K562 (cell line): ENCODE measurements around the gene LTBP2. TPM values are rescaled to one million over a fixed set of nuclear protein-coding genes. Genes with fewer than 3 reads are reported as not detected.

ENCODE experiments used
- ARID1B ChIP-seq: fragments of 450-650 bp; IDR thresholded peaks from 2 replicates; pipeline ENCODE4 v1.6.1; 2016; ENCODE audit warnings: antibody characterized with exemption, mild to moderate bottlenecking, inconsistent platforms
- BCOR ChIP-seq: fragments of 450-650 bp; IDR thresholded peaks from 2 replicates; pipeline ENCODE4 v1.6.1; 2016
- CBFA2T3 ChIP-seq: fragments of 450-650 bp; IDR thresholded peaks from 2 replicates; pipeline ENCODE4 v1.6.1; 2017
- CBX3 ChIP-seq, 2 experiments: IDR thresholded peaks; 1 replicate in 1 of 2; 2 replicates in 1 of 2; pipeline ENCODE4 v1.6.1; 2012; ENCODE audit warnings: inconsistent platforms in 2 of 2, low read length in 2 of 2, borderline replicate concordance in 1 of 2, control low read depth in 1 of 2
- IRF9 ChIP-seq: fragments of 450-650 bp; IDR thresholded peaks from 2 replicates; pipeline ENCODE4 v1.6.1; 2016; ENCODE audit warnings: missing biosample characterization, missing genetic modification characterization
- KDM5B ChIP-seq: fragments of 200-600 bp; sonication (generic); IDR thresholded peaks from 2 replicates; pipeline ENCODE4 v1.6.1; 2012; ENCODE audit warnings: low read depth, mild to moderate bottlenecking, moderate library complexity, low read length, control low read depth, inconsistent platforms; ENCODE audit not compliant: insufficient replicate concordance
- MAFG ChIP-seq: fragments of 450-650 bp; conservative IDR thresholded peaks from 2 replicates; pipeline ENCODE4 v1.6.1; 2016; ENCODE audit warnings: missing genetic modification characterization, missing compliant biosample characterization
- OTX1 ChIP-seq: fragments of 450-650 bp; formaldehyde crosslinking; IDR thresholded peaks from 2 replicates; pipeline ENCODE4 v1.4.0; 2022; ENCODE audit warnings: mild to moderate bottlenecking
- RBM14 ChIP-seq: fragments of 200-400 bp; formaldehyde crosslinking; IDR thresholded peaks from 2 replicates; pipeline ENCODE4 v1.6.1; 2018; ENCODE audit warnings: low read depth, mild to moderate bottlenecking, low read length, moderate library complexity, borderline replicate concordance; ENCODE audit not compliant: insufficient read depth
- RERE ChIP-seq: sonication (generic); formaldehyde crosslinking; IDR thresholded peaks from 2 replicates; pipeline ENCODE4 v1.8.0; 2023; ENCODE audit warnings: missing genetic modification reagents, mild to moderate bottlenecking, borderline replicate concordance
- SRSF3 ChIP-seq: fragments of 200-400 bp; formaldehyde crosslinking; IDR thresholded peaks from 2 replicates; pipeline ENCODE4 v1.6.1; 2016; ENCODE audit warnings: mild to moderate bottlenecking, low read length, moderate library complexity; ENCODE audit not compliant: insufficient read depth
- TEAD4 ChIP-seq, 2 experiments: sonication (generic) in 1 of 2; formaldehyde crosslinking in 1 of 2; IDR thresholded peaks; 2 replicates each; pipeline versions ENCODE4 v1.6.1 to v1.8.0; 2012 to 2022; ENCODE audit warnings: borderline replicate concordance in 1 of 2, inconsistent platforms in 1 of 2, low read length in 1 of 2, mild to moderate bottlenecking in 1 of 2, missing genetic modification reagents in 1 of 2
- ZBTB43 ChIP-seq: sonication (generic); formaldehyde crosslinking; IDR thresholded peaks from 2 replicates; pipeline ENCODE4 v1.8.0; 2023; ENCODE audit warnings: mild to moderate bottlenecking, missing genetic modification reagents
- ZNF324 ChIP-seq: fragments of 250-450 bp; sonication (Bioruptor Pico); IDR thresholded peaks from 2 replicates; pipeline ENCODE4 v1.4.0; 2020; ENCODE audit warnings: mild to moderate bottlenecking
- polyA plus RNA-seq, 8 experiments: library from polyadenylated mRNA; depleted of rRNA in 4 of 8; stranded (reverse) in 5 of 8; unstranded in 3 of 8; fragments of >200 nt; fragmentation: Nextera tagmentation in 2 of 8; fragmentation: Illumina TruSeq in 1 of 8; extraction: Ambion mirVana in 2 of 8; extraction: Trizol in 1 of 8; gene quantifications; 2 replicates each; pipeline versions ENCODE4 v1.2.1 to v1.2.3, GENCODE V29; 2011 to 2014; ENCODE audit warnings: inconsistent platforms in 1 of 8, missing spikeins in 1 of 8
- total RNA-seq, 7 experiments: library from RNA; depleted of rRNA in 6 of 7; stranded (reverse); fragments of >200 nt in 6 of 7; fragmentation: Illumina TruSeq in 2 of 7; extraction: Trizol in 2 of 7; gene quantifications; 2 replicates each; pipeline versions ENCODE4 v1.2.1 to v1.2.3, GENCODE V29; 2011 to 2021; ENCODE audit warnings: low replicate concordance in 1 of 7

Gene LTBP2
- total and polyA plus RNA-seq, 9 of the 15 experiments (the other 6 are each of a cell fraction or from before 2014, with no cell fraction given) = under 0.01 to 0.18 (median 0.03) TPM; not detected in 3

- no peak for TF ChIP-seq RERE (CRISPR knock-in tag)
- no peak for TF ChIP-seq IRF9
- TF ChIP-seq CBFA2T3 = peak; percentile 85
- no peak for TF ChIP-seq OTX1 (CRISPR knock-in tag)
- TF ChIP-seq RBM14 = no peak
- TF ChIP-seq BCOR = no peak
- TF ChIP-seq TEAD4 (IDR thresholded peaks at IDR 0.05; ENCODE audit: low read length) = peak; percentile 48; the same call in 1 of the 2 replicates
- no peak for TF ChIP-seq TEAD4 (CRISPR knock-in tag; IDR thresholded peaks at IDR 0.05; ENCODE audit: borderline replicate concordance)
- no peak for TF ChIP-seq SRSF3
- TF ChIP-seq ARID1B = peak; percentile 62
- TF ChIP-seq CBX3 (IDR thresholded peaks at IDR 0.05; ENCODE audit: borderline replicate concordance in 1 of 2, low read length in 2 of 2) = no peak
- no peak for TF ChIP-seq ZBTB43 (CRISPR knock-in tag)
- TF ChIP-seq MAFG (tag) = no peak
- no peak for TF ChIP-seq KDM5B
- TF ChIP-seq ZNF324 = no peak
These were observed 37.1 kb upstream of the LTBP2 start (continued) for GRCh38 chr14:74649167-74649566.
